Smooth muscle cell (in vitro differentiated cells): ENCODE measurements around the gene SNRPA. TPM values are rescaled to one million over a fixed set of nuclear protein-coding genes. Genes with fewer than 3 reads are reported as not detected.

Experiments
- DNase-seq: peaks from one replicate; lab custom pipeline; 2025; ENCODE audit not compliant: unreplicated experiment; lab: John Stamatoyannopoulos, UW
- H2AFZ ChIP-seq: fragments of 200-600 bp; sonication (generic); 2 replicates; pipeline ENCODE4 v1.6.0; 2016; ENCODE audit warnings: antibody characterized with exemption, low read depth, mild to moderate bottlenecking
- H3F3A ChIP-seq: fragments of 200-600 bp; sonication (generic); 2 replicates; pipeline ENCODE4 v1.6.0; 2017; ENCODE audit warnings: antibody characterized with exemption, low read depth
- H3K27ac ChIP-seq: fragments of 200-600 bp; sonication (generic); 2 replicates; pipeline ENCODE4 v1.5.1; 2016; ENCODE audit warnings: low read depth, mild to moderate bottlenecking
- H3K27me3 ChIP-seq: fragments of 200-600 bp; sonication (generic); 2 replicates; pipeline ENCODE4 v1.6.1; 2016; ENCODE audit warnings: low read depth, mild to moderate bottlenecking
- H3K36me3 ChIP-seq: fragments of 200-600 bp; sonication (generic); 2 replicates; pipeline ENCODE4 v1.5.1; 2016; ENCODE audit warnings: low read depth
- H3K4me1 ChIP-seq: fragments of 200-600 bp; sonication (generic); 2 replicates; pipeline ENCODE4 v1.5.1; 2016; ENCODE audit warnings: low read depth
- H3K4me2 ChIP-seq: fragments of 200-600 bp; sonication (generic); 2 replicates; pipeline ENCODE4 v1.6.0; 2016; ENCODE audit warnings: mild to moderate bottlenecking
- H3K4me3 ChIP-seq: fragments of 200-600 bp; sonication (generic); 2 replicates; pipeline ENCODE4 v1.5.1; 2016; ENCODE audit warnings: mild to moderate bottlenecking
- H3K79me2 ChIP-seq: fragments of 200-600 bp; sonication (generic); 2 replicates; pipeline ENCODE4 v1.6.0; 2016; ENCODE audit warnings: low read depth, mild to moderate bottlenecking
- H3K9ac ChIP-seq: fragments of 200-600 bp; sonication (generic); 2 replicates; pipeline ENCODE4 v1.6.0; 2016; ENCODE audit warnings: low read depth
- H3K9me3 ChIP-seq: fragments of 200-600 bp; sonication (generic); replicated peaks from 2 replicates; pipeline ENCODE4 v1.5.1; 2016; ENCODE audit warnings: low read depth
- H4K20me1 ChIP-seq: fragments of 200-600 bp; sonication (generic); 2 replicates; pipeline ENCODE4 v1.6.0; 2016; ENCODE audit warnings: low read depth
- CTCF ChIP-seq: fragments of 200-600 bp; sonication (generic); IDR thresholded peaks from 2 replicates; pipeline ENCODE4 v1.5.1; 2017; ENCODE audit warnings: borderline replicate concordance, mild to moderate bottlenecking, antibody characterized with exemption; ENCODE audit not compliant: insufficient read depth, poor library complexity, severe bottlenecking
- WGBS: methylation state at CpG from one replicate; pipeline ENCODE4 v1.1.7; 2016; ENCODE audit warnings: low lambda C conversion rate; 5-methylcytosine and 5-hydroxymethylcytosine counted together
- polyA plus RNA-seq: library from polyadenylated mRNA; unstranded; fragments of >200 nt; fragmentation: Nextera tagmentation; extraction: Ambion mirVana; gene quantifications from 2 replicates; pipeline ENCODE4 v1.2.1, GENCODE V29; 2016
- total RNA-seq: library from RNA; depleted of rRNA; stranded (reverse); fragments of >200 nt; gene quantifications from 2 replicates; pipeline ENCODE4 v1.2.3, GENCODE V29; 2014

The SNRPA gene
- total and polyA plus RNA-seq, 2 experiments from 2014 or later = 30.3 to 87.7 TPM

GRCh38 chr19:40703029-40703755 is 47.8 kb upstream of the SNRPA start:
- no peak overlapping the region for H3K9ac ChIP-seq
- H2AFZ ChIP-seq = no peak overlapping the region
- no peaks in the 10 kb centered on the region for H4K20me1 ChIP-seq
- no peak for DNase-seq
- no peaks in the 10 kb centered on the region for H3K27me3 ChIP-seq
- no peaks in the 10 kb centered on the region for H3F3A ChIP-seq
- WGBS = 92% methylated on average over 24 of the region's 24 CpGs
- peaks cover 3% of the 10 kb centered on the region for H3K79me2 ChIP-seq
- H3K4me3 ChIP-seq = no peak overlapping the region
- no peak overlapping the region for H3K27ac ChIP-seq
- no peak for TF ChIP-seq CTCF
- H3K36me3 ChIP-seq = no peaks in the 10 kb centered on the region
- no peaks in the 10 kb centered on the region for H3K4me1 ChIP-seq
- H3K4me2 ChIP-seq = no peak overlapping the region
- no peaks in the 10 kb centered on the region for H3K9me3 ChIP-seq

- Histone ChIP-seq H3K4me1 (no peaks in the 10 kb centered on the region), H3K9ac (no peak overlapping the region), H3K4me3 (no peak overlapping the region), H3F3A (no peaks in the 10 kb centered on the region), H2AFZ (no peak overlapping the region), H3K27ac (no peak overlapping the region), H3K9me3 (no peaks in the 10 kb centered on the region), H4K20me1 (no peaks in the 10 kb centered on the region), H3K4me2 (no peak overlapping the region), H3K79me2 (peaks cover 3% of the 10 kb centered on the region), H3K27me3 (no peaks in the 10 kb centered on the region), H3K36me3 (no peaks in the 10 kb centered on the region)
- 97% methylated on average over 17 of the region's 18 CpGs for WGBS
- no peak for TF ChIP-seq CTCF
- DNase-seq = no peak
These were observed 46.3 kb upstream of the SNRPA start for GRCh38 chr19:40704491-40705361.

GRCh38 chr19:40705362-40705651 is 45.7 kb upstream of the SNRPA start:
- DNase-seq = no peak
- H3K79me2 ChIP-seq = peaks cover 3% of the 10 kb centered on the region
- H3K4me1 ChIP-seq = no peaks in the 10 kb centered on the region
- no peaks in the 10 kb centered on the region for H3F3A ChIP-seq
- no peak for TF ChIP-seq CTCF
- no peak overlapping the region for H3K27ac ChIP-seq
- H4K20me1 ChIP-seq = no peaks in the 10 kb centered on the region
- H3K36me3 ChIP-seq = no peaks in the 10 kb centered on the region
- no peaks in the 10 kb centered on the region for H3K9me3 ChIP-seq
- H3K27me3 ChIP-seq = no peaks in the 10 kb centered on the region
- H3K9ac ChIP-seq = no peak overlapping the region
- no peak overlapping the region for H2AFZ ChIP-seq
- no peak overlapping the region for H3K4me3 ChIP-seq
- no peak overlapping the region for H3K4me2 ChIP-seq
- WGBS = 98% methylated on average over 9 of the region's 9 CpGs
